Transverse colon (tissue), 4 donors: ENCODE results near the gene PCDHGB5.
"Not testable (repeated sequence)": the region's sequence is repeated elsewhere in the genome, so short reads cannot be mapped to it uniquely, and the experiment has no call there.

Experiments used
- EP300 ChIP-seq: sonication (generic); formaldehyde crosslinking; IDR thresholded peaks from one replicate; pipeline ENCODE4 v1.6.1; 2017; ENCODE audit warnings: antibody characterized with exemption, low read depth
- POLR2A ChIP-seq: fragments of 450-650 bp; IDR thresholded peaks from one replicate; pipeline ENCODE4 v1.6.1; 2016; ENCODE audit warnings: antibody characterized with exemption, mild to moderate bottlenecking, moderate library complexity
- POLR2AphosphoS5 ChIP-seq, 3 donors: sonication (generic); formaldehyde crosslinking; IDR thresholded peaks; one replicate each; pipeline ENCODE4 v1.6.1; 2016; ENCODE audit warnings: antibody characterized with exemption in 3 of 3
- TF ChIP-seq, protein P1 (sequence below), 5 experiments: fragments of 200-600 bp in 3 of 5; fragments of 450-650 bp in 2 of 5; sonication (generic) in 3 of 5; IDR thresholded peaks; 1 replicate in 2 of 5; 2 replicates in 3 of 5; pipeline ENCODE4 v1.5.1; 2016 to 2017; ENCODE audit warnings: antibody characterized with exemption in 5 of 5, inconsistent platforms in 3 of 5, mild to moderate bottlenecking in 2 of 5, moderate library complexity in 1 of 5

DNA sequence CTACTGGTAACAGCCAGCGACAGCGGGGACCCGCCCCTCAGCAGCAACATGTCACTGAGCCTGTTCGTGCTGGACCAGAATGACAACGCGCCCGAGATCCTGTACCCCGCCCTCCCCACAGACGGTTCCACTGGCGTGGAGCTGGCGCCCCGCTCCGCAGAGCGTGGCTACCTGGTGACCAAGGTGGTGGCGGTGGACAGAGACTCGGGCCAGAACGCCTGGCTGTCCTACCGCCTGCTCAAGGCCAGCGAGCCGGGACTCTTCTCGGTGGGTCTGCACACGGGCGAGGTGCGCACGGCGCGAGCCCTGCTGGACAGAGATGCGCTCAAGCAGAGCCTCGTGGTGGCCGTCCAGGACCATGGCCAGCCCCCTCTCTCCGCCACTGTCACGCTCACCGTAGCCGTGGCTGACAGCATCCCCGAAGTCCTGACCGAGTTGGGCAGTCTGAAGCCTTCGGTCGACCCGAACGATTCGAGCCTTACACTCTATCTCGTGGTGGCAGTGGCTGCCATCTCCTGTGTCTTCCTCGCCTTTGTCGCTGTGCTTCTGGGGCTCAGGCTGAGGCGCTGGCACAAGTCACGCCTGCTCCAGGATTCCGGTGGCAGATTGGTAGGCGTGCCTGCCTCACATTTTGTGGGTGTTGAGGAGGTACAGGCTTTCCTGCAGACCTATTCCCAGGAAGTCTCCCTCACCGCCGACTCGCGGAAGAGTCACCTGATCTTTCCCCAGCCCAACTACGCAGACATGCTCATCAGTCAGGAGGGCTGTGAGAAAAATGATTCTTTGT, 3.2 kb upstream of the PCDHGB5 start:
- TF ChIP-seq, protein P1, sequence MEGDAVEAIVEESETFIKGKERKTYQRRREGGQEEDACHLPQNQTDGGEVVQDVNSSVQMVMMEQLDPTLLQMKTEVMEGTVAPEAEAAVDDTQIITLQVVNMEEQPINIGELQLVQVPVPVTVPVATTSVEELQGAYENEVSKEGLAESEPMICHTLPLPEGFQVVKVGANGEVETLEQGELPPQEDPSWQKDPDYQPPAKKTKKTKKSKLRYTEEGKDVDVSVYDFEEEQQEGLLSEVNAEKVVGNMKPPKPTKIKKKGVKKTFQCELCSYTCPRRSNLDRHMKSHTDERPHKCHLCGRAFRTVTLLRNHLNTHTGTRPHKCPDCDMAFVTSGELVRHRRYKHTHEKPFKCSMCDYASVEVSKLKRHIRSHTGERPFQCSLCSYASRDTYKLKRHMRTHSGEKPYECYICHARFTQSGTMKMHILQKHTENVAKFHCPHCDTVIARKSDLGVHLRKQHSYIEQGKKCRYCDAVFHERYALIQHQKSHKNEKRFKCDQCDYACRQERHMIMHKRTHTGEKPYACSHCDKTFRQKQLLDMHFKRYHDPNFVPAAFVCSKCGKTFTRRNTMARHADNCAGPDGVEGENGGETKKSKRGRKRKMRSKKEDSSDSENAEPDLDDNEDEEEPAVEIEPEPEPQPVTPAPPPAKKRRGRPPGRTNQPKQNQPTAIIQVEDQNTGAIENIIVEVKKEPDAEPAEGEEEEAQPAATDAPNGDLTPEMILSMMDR (IDR thresholded peaks at IDR 0.05) = not testable (repeated sequence)
- not testable (repeated sequence) for TF ChIP-seq EP300; POLR2A; POLR2AphosphoS5 (IDR thresholded peaks at IDR 0.05)
